ENCODE measurements around the gene RBBP5. TPM values are rescaled to one million over a fixed set of nuclear protein-coding genes. Genes with fewer than 3 reads are reported as not detected.
A peak's percentile ranks its signal among the peaks of the same experiment; 100 is the strongest.

The RBBP5 gene
- total and polyA plus RNA-seq, 9 donors: 8.6 to 12.6 (median 10.6) TPM

- Histone ChIP-seq H3K27me3 (ENCODE audit: control insufficient read depth, insufficient read depth, low read length) (no peaks in the 10 kb centered on the region), H3K9me3 (replicated peaks; ENCODE audit: control insufficient read depth, low read depth, low read length) (no peaks in the 10 kb centered on the region), H3K4me3 (ENCODE audit: low read length) (no peak overlapping the region), H3K27ac (ENCODE audit: low read length) (no peak overlapping the region), H3K4me1 (ENCODE audit: control insufficient read depth, insufficient read depth, low read length) (no peaks in the 10 kb centered on the region), H3K36me3 (ENCODE audit: control insufficient read depth, insufficient read depth, low read length) (no peaks in the 10 kb centered on the region)
- no peak for DNase-seq
- WGBS (ENCODE audit: insufficient coverage): 77% methylated on average over 40 of the region's 42 CpGs
Observed at GRCh38 chr1:205069371-205070125, 52.2 kb downstream of the RBBP5 start.

GRCh38 chr1:205068457-205069040 lies 53.2 kb downstream of the RBBP5 start:
- no peak overlapping the region for H3K27ac ChIP-seq (ENCODE audit: low read length)

GRCh38 chr1:205068001-205068400 lies 53.8 kb downstream of the RBBP5 start:
- no CpG with 5 or more reads among the region's 4 CpGs for WGBS (ENCODE audit: insufficient coverage)
- no peak overlapping the region for H3K4me3 ChIP-seq (ENCODE audit: low read length)
- peaks cover 2% of the 10 kb centered on the region for H3K27me3 ChIP-seq (ENCODE audit: control insufficient read depth, insufficient read depth, low read length)
- no peaks in the 10 kb centered on the region for H3K36me3 ChIP-seq (ENCODE audit: control insufficient read depth, insufficient read depth, low read length)
- H3K9me3 ChIP-seq (replicated peaks; ENCODE audit: control insufficient read depth, low read depth, low read length): no peaks in the 10 kb centered on the region
- DNase-seq: no peak
- no peaks in the 10 kb centered on the region for H3K4me1 ChIP-seq (ENCODE audit: control insufficient read depth, insufficient read depth, low read length)
- no peak overlapping the region for H3K27ac ChIP-seq (ENCODE audit: low read length)

More at GRCh38 chr1:205068457-205069040, 53.2 kb downstream of the RBBP5 start:
- WGBS (ENCODE audit: insufficient coverage): no CpG with 5 or more reads among the region's 2 CpGs
- Histone ChIP-seq H3K36me3 (ENCODE audit: control insufficient read depth, insufficient read depth, low read length) (no peaks in the 10 kb centered on the region), H3K4me1 (ENCODE audit: control insufficient read depth, insufficient read depth, low read length) (no peaks in the 10 kb centered on the region), H3K4me3 (ENCODE audit: low read length) (no peak overlapping the region), H3K9me3 (replicated peaks; ENCODE audit: control insufficient read depth, low read depth, low read length) (no peaks in the 10 kb centered on the region), H3K27me3 (ENCODE audit: control insufficient read depth, insufficient read depth, low read length) (peaks cover 2% of the 10 kb centered on the region)
- DNase-seq: peak; percentile 43

- Histone ChIP-seq H3K27me3 (ENCODE audit: control insufficient read depth, insufficient read depth, low read length) (peaks cover 2% of the 10 kb centered on the region), H3K4me1 (ENCODE audit: control insufficient read depth, insufficient read depth, low read length) (no peaks in the 10 kb centered on the region), H3K4me3 (ENCODE audit: low read length) (no peak overlapping the region), H3K9me3 (replicated peaks; ENCODE audit: control insufficient read depth, low read depth, low read length) (no peaks in the 10 kb centered on the region), H3K27ac (ENCODE audit: low read length) (no peak overlapping the region), H3K36me3 (ENCODE audit: control insufficient read depth, insufficient read depth, low read length) (no peaks in the 10 kb centered on the region)
- no peak for DNase-seq
- 87% methylated on average over 6 of the region's 6 CpGs for WGBS (ENCODE audit: insufficient coverage)
Observed at GRCh38 chr1:205067031-205067430, 54.7 kb downstream of the RBBP5 start.

GRCh38 chr1:205066141-205066818 lies 55.5 kb downstream of the RBBP5 start:
- H3K27me3 ChIP-seq (ENCODE audit: control insufficient read depth, insufficient read depth, low read length): peaks cover 2% of the 10 kb centered on the region
- 75% methylated on average over 10 of the region's 13 CpGs for WGBS (ENCODE audit: insufficient coverage)
- H3K4me3 ChIP-seq (ENCODE audit: low read length): no peak overlapping the region

GRCh38 chr1:205065666-205066065 lies 56.1 kb downstream of the RBBP5 start:
- no peak for DNase-seq
- 86% methylated on average over 6 of the region's 14 CpGs for WGBS (ENCODE audit: insufficient coverage)
- Histone ChIP-seq H3K27ac (ENCODE audit: low read length) (no peak overlapping the region), H3K9me3 (replicated peaks; ENCODE audit: control insufficient read depth, low read depth, low read length) (no peaks in the 10 kb centered on the region), H3K4me1 (ENCODE audit: control insufficient read depth, insufficient read depth, low read length) (peaks cover 4% of the 10 kb centered on the region), H3K4me3 (ENCODE audit: low read length) (no peak overlapping the region), H3K36me3 (ENCODE audit: control insufficient read depth, insufficient read depth, low read length) (no peaks in the 10 kb centered on the region), H3K27me3 (ENCODE audit: control insufficient read depth, insufficient read depth, low read length) (peaks cover 2% of the 10 kb centered on the region)

More at GRCh38 chr1:205066141-205066818, 55.5 kb downstream of the RBBP5 start:
- no peak for DNase-seq
- Histone ChIP-seq H3K4me1 (ENCODE audit: control insufficient read depth, insufficient read depth, low read length) (peaks cover 4% of the 10 kb centered on the region), H3K9me3 (replicated peaks; ENCODE audit: control insufficient read depth, low read depth, low read length) (no peaks in the 10 kb centered on the region), H3K27ac (ENCODE audit: low read length) (no peak overlapping the region), H3K36me3 (ENCODE audit: control insufficient read depth, insufficient read depth, low read length) (no peaks in the 10 kb centered on the region)

- no peaks in the 10 kb centered on the region for H3K36me3 ChIP-seq (ENCODE audit: control insufficient read depth, insufficient read depth, low read length)
- WGBS (ENCODE audit: insufficient coverage): 87% methylated on average over 9 of the region's 9 CpGs
- H3K9me3 ChIP-seq (replicated peaks; ENCODE audit: control insufficient read depth, low read depth, low read length): no peaks in the 10 kb centered on the region
- DNase-seq: no peak
- no peak overlapping the region for H3K4me3 ChIP-seq (ENCODE audit: low read length)
- H3K27ac ChIP-seq (ENCODE audit: low read length): no peak overlapping the region
- H3K4me1 ChIP-seq (ENCODE audit: control insufficient read depth, insufficient read depth, low read length): peaks cover 4% of the 10 kb centered on the region
- peaks cover 2% of the 10 kb centered on the region for H3K27me3 ChIP-seq (ENCODE audit: control insufficient read depth, insufficient read depth, low read length)
Observed at GRCh38 chr1:205064741-205065316, 56.9 kb downstream of the RBBP5 start.

GRCh38 chr1:205064301-205064700 lies 57.5 kb downstream of the RBBP5 start:
- WGBS (ENCODE audit: insufficient coverage): 74% methylated on average over 11 of the region's 11 CpGs
- Histone ChIP-seq H3K9me3 (replicated peaks; ENCODE audit: control insufficient read depth, low read depth, low read length) (no peaks in the 10 kb centered on the region), H3K4me3 (ENCODE audit: low read length) (no peak overlapping the region), H3K27me3 (ENCODE audit: control insufficient read depth, insufficient read depth, low read length) (peaks cover 2% of the 10 kb centered on the region), H3K4me1 (ENCODE audit: control insufficient read depth, insufficient read depth, low read length) (peaks cover 4% of the 10 kb centered on the region), H3K27ac (ENCODE audit: low read length) (no peak overlapping the region), H3K36me3 (ENCODE audit: control insufficient read depth, insufficient read depth, low read length) (no peaks in the 10 kb centered on the region)
- no peak for DNase-seq

- no peaks in the 10 kb centered on the region for H3K36me3 ChIP-seq (ENCODE audit: control insufficient read depth, insufficient read depth, low read length)
- WGBS (ENCODE audit: insufficient coverage): 100% methylated on average over 1 of the region's 3 CpGs
- H3K27me3 ChIP-seq (ENCODE audit: control insufficient read depth, insufficient read depth, low read length): peaks cover 2% of the 10 kb centered on the region
- no peaks in the 10 kb centered on the region for H3K9me3 ChIP-seq (replicated peaks; ENCODE audit: control insufficient read depth, low read depth, low read length)
- no peak for DNase-seq
- H3K27ac ChIP-seq (ENCODE audit: low read length): no peak overlapping the region
- H3K4me1 ChIP-seq (ENCODE audit: control insufficient read depth, insufficient read depth, low read length): peaks cover 4% of the 10 kb centered on the region
- no peak overlapping the region for H3K4me3 ChIP-seq (ENCODE audit: low read length)
Observed at GRCh38 chr1:205062895-205063294, 58.9 kb downstream of the RBBP5 start.

GRCh38 chr1:205062319-205062718 lies 59.5 kb downstream of the RBBP5 start:
- H3K9me3 ChIP-seq (replicated peaks; ENCODE audit: control insufficient read depth, low read depth, low read length): no peaks in the 10 kb centered on the region
- 90% methylated on average over 8 of the region's 8 CpGs for WGBS (ENCODE audit: insufficient coverage)
- H3K4me3 ChIP-seq (ENCODE audit: low read length): no peak overlapping the region
- peaks cover 4% of the 10 kb centered on the region for H3K4me1 ChIP-seq (ENCODE audit: control insufficient read depth, insufficient read depth, low read length)
- DNase-seq: no peak
- H3K27me3 ChIP-seq (ENCODE audit: control insufficient read depth, insufficient read depth, low read length): peaks cover 2% of the 10 kb centered on the region
- no peak overlapping the region for H3K27ac ChIP-seq (ENCODE audit: low read length)
- H3K36me3 ChIP-seq (ENCODE audit: control insufficient read depth, insufficient read depth, low read length): no peaks in the 10 kb centered on the region

Data from muscle of leg (tissue), 11 donors.